GM19468 (cell line): ENCODE data around the gene SLC5A4.

Experiments used
- ATAC-seq: cut with Tn5 transposase; IDR thresholded peaks from one replicate; pipeline ENCODE4 v1.9.1; 2021; ENCODE audit warnings: mild to moderate bottlenecking, moderate library complexity, moderate number of reproducible peaks; ENCODE audit not compliant: unreplicated experiment; ENCODE audit errors: extremely low read depth

SLC5A4 gene

GRCh38 chr22:32236970-32237369, 18.2 kb downstream of the SLC5A4 start:
- ATAC-seq = no peak

- ATAC-seq = no peak
Measured at GRCh38 chr22:32233091-32233490, 22.1 kb downstream of the SLC5A4 start.

- no peak for ATAC-seq
Measured at GRCh38 chr22:32232191-32232830, 22.8 kb downstream of the SLC5A4 start.

- ATAC-seq = no peak
Measured at GRCh38 chr22:32226326-32227104, 28.6 kb downstream of the SLC5A4 start.

- no peak for ATAC-seq
Measured at GRCh38 chr22:32222991-32223390, 32.2 kb downstream of the SLC5A4 start.

- no peak for ATAC-seq
Measured at GRCh38 chr22:32219026-32219425, 36.1 kb downstream of the SLC5A4 start.

- no peak for ATAC-seq
Measured at GRCh38 chr22:32218470-32218869, 36.7 kb downstream of the SLC5A4 start.

- ATAC-seq = no peak
Measured at GRCh38 chr22:32217465-32217864, 37.7 kb downstream of the SLC5A4 start.

- ATAC-seq = no peak
Measured at GRCh38 chr22:32216911-32217310, 38.2 kb downstream of the SLC5A4 start.

- ATAC-seq = no peak
Measured at GRCh38 chr22:32211011-32211410, 44.1 kb downstream of the SLC5A4 start.

- ATAC-seq = no peak
Measured at GRCh38 chr22:32208681-32209080, 46.5 kb downstream of the SLC5A4 start.

GRCh38 chr22:32207971-32208480, 47.1 kb downstream of the SLC5A4 start:
- no peak for ATAC-seq

- no peak for ATAC-seq
Measured at GRCh38 chr22:32206774-32207758, 48.1 kb downstream of the SLC5A4 start.

- ATAC-seq = no peak
Measured at GRCh38 chr22:32205974-32206773, 49.0 kb downstream of the SLC5A4 start.

GRCh38 chr22:32204856-32205722, 50.1 kb downstream of the SLC5A4 start, which contains the start of gene RFPL2:
Gene RFPL2, minus strand, starts transcription at chr22:32205073. Its CDS starts 2,622 bp downstream, at chr22:32202451.
- no peak for ATAC-seq

GRCh38 chr22:32204040-32204855, 50.9 kb downstream of the SLC5A4 start:
- ATAC-seq = no peak

GRCh38 chr22:32203181-32204039, 51.7 kb downstream of the SLC5A4 start:
- ATAC-seq = no peak
